OCI-LY1 (cell line): ENCODE data around the gene ADARB2.

ENCODE experiments used
- EZH2 ChIP-seq: fragments of 200-600 bp; sonication (generic), shearing (Covaris generic); IDR thresholded peaks from 2 replicates; pipeline ENCODE4 v1.8.0; 2017; ENCODE audit warnings: borderline replicate concordance, mixed run types, mild to moderate bottlenecking, antibody characterized with exemption, low read length, moderate library complexity, mixed read lengths
- TF ChIP-seq, protein P1 (sequence below): fragments of 200-600 bp; sonication (generic), shearing (Covaris generic); IDR thresholded peaks from 2 replicates; pipeline ENCODE4 v1.5.1; 2017; ENCODE audit warnings: mild to moderate bottlenecking, antibody characterized with exemption, low read length, moderate library complexity, mixed read lengths

DNA sequence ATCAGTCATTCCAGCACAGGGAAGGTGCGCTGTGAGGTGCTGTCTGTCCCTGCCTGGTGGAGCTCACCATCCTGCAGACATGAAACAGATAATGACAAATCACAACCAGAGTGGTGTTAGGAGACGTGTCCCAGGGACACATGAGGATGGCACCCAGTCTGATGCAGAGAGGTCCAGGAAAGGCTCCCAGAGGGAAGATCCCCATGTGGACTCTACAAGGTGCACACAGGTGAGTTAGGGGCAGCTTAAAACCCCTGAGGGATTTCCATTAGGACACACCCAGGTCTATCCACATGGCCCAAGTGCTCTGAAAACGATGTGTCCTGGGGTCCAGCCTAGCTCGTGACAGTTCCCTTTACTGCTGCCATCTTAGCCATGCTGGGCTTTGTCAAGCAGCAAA is 91.4 kb downstream of the ADARB2 start:
- TF ChIP-seq, protein P1, sequence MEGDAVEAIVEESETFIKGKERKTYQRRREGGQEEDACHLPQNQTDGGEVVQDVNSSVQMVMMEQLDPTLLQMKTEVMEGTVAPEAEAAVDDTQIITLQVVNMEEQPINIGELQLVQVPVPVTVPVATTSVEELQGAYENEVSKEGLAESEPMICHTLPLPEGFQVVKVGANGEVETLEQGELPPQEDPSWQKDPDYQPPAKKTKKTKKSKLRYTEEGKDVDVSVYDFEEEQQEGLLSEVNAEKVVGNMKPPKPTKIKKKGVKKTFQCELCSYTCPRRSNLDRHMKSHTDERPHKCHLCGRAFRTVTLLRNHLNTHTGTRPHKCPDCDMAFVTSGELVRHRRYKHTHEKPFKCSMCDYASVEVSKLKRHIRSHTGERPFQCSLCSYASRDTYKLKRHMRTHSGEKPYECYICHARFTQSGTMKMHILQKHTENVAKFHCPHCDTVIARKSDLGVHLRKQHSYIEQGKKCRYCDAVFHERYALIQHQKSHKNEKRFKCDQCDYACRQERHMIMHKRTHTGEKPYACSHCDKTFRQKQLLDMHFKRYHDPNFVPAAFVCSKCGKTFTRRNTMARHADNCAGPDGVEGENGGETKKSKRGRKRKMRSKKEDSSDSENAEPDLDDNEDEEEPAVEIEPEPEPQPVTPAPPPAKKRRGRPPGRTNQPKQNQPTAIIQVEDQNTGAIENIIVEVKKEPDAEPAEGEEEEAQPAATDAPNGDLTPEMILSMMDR: no peak
- TF ChIP-seq EZH2: no peak
